IMR-90 (cell line): ENCODE measurements around the gene ZNF598. TPM values are rescaled to one million over a fixed set of nuclear protein-coding genes. Genes with fewer than 3 reads are reported as not detected.

Experiments used
- ATAC-seq: fragments of 200-7000 bp; cut with Tn5 transposase; 2 replicates; pipeline ENCODE4 v1.9.1; 2020; ENCODE audit warnings: low read depth, mild to moderate bottlenecking, moderate library complexity
- BruUV-seq: library from RNA; stranded (reverse); fragments of 400-500 nt; replicated peaks from 2 replicates; lab custom pipeline; 2021; lab: Mats Ljungman, UMichigan
- CTCF ChIA-PET: fragments of 300-600 bp; formaldehyde crosslinking; extraction: SDS; loops from one replicate; lab custom pipeline; 2021; ENCODE audit warnings: antibody characterized with exemption; lab: Yijun Ruan, JAX
- POLR2A ChIA-PET: fragments of 300-600 bp; sonication (Branson Sonifier 250); formaldehyde crosslinking; loops from one replicate; lab custom pipeline; 2022; ENCODE audit warnings: antibody characterized with exemption; ENCODE audit not compliant: unreplicated experiment; lab: Charles Lee
- DNase-seq: peaks from one replicate; pipeline ENCODE4 v3.0.0; 2013
- H2AFZ ChIP-seq: replicated peaks from 2 replicates; pipeline ENCODE3; 2013; ENCODE audit warnings: low read length, mild to moderate bottlenecking; ENCODE audit not compliant: poor library complexity
- H2AK5ac ChIP-seq: 2 replicates; pipeline ENCODE4 v1.6.1; 2013; ENCODE audit warnings: low read depth, low read length, inconsistent platforms
- H2AK9ac ChIP-seq: replicated peaks from 2 replicates; pipeline ENCODE3; 2013; ENCODE audit warnings: mild to moderate bottlenecking, low read depth, low read length, moderate library complexity; ENCODE audit not compliant: poor library complexity
- H2BK120ac ChIP-seq: 2 replicates; pipeline ENCODE4 v1.6.1; 2013; ENCODE audit warnings: low read depth, low read length, inconsistent platforms
- H2BK15ac ChIP-seq: 3 replicates; pipeline ENCODE4 v1.6.1; 2013; ENCODE audit warnings: low read depth, low read length, inconsistent platforms
- H2BK20ac ChIP-seq: 2 replicates; pipeline ENCODE4 v1.6.1; 2013; ENCODE audit warnings: low read depth, mild to moderate bottlenecking, inconsistent platforms, low read length, moderate library complexity
- H2BK5ac ChIP-seq: 2 replicates; pipeline ENCODE4 v1.6.1; 2013; ENCODE audit warnings: mild to moderate bottlenecking, low read depth, low read length, inconsistent platforms; ENCODE audit not compliant: poor library complexity, severe bottlenecking
- H3K14ac ChIP-seq: replicated peaks from 2 replicates; pipeline ENCODE4 v1.6.1; 2013; ENCODE audit warnings: low read depth, low read length, inconsistent platforms
- H3K18ac ChIP-seq: 2 replicates; pipeline ENCODE4 v1.6.1; 2013; ENCODE audit warnings: low read depth, low read length, control low read depth
- H3K23ac ChIP-seq: 2 replicates; pipeline ENCODE4 v1.6.1; 2013; ENCODE audit warnings: low read depth, low read length, inconsistent platforms
- H3K27ac ChIP-seq: 2 replicates; pipeline ENCODE4 v1.5.1; 2013; ENCODE audit warnings: mild to moderate bottlenecking, control low read depth, low read length; ENCODE audit not compliant: insufficient read depth
- H3K27me3 ChIP-seq: 2 replicates; pipeline ENCODE4 v1.6.1; 2013; ENCODE audit warnings: low read length; ENCODE audit not compliant: control insufficient read depth, insufficient read depth
- H3K36me3 ChIP-seq: 2 replicates; pipeline ENCODE4 v1.6.1; 2013; ENCODE audit warnings: low read length, mixed read lengths; ENCODE audit not compliant: control insufficient read depth, insufficient read depth
- H3K4ac ChIP-seq: 2 replicates; pipeline ENCODE4 v1.6.1; 2013; ENCODE audit warnings: low read depth, low read length, inconsistent platforms
- H3K4me1 ChIP-seq: 2 replicates; pipeline ENCODE4 v1.6.1; 2013; ENCODE audit warnings: low read length, mixed read lengths; ENCODE audit not compliant: control insufficient read depth, insufficient read depth
- H3K4me2 ChIP-seq: 2 replicates; pipeline ENCODE4 v1.6.1; 2013; ENCODE audit warnings: low read depth, mild to moderate bottlenecking, control low read depth, low read length, moderate library complexity
- H3K4me3 ChIP-seq: 2 replicates; pipeline ENCODE4 v1.5.1; 2013; ENCODE audit warnings: low read depth, mild to moderate bottlenecking, control low read depth, low read length, moderate library complexity; ENCODE audit not compliant: insufficient read depth
- H3K56ac ChIP-seq: 2 replicates; pipeline ENCODE4 v1.6.1; 2013; ENCODE audit warnings: low read length, inconsistent platforms; ENCODE audit not compliant: insufficient read depth; ENCODE audit errors: extremely low read depth
- H3K79me1 ChIP-seq, 2 experiments: 2 replicates each; pipeline ENCODE4 v1.6.1; 2013; ENCODE audit warnings: low read length in 2 of 2, inconsistent platforms in 1 of 2, low read depth in 1 of 2
- H3K9ac ChIP-seq: 2 replicates; pipeline ENCODE4 v1.6.1; 2013; ENCODE audit warnings: low read depth, low read length, control low read depth
- H3K9me1 ChIP-seq: 2 replicates; pipeline ENCODE4 v1.6.1; 2013; ENCODE audit warnings: low read length, inconsistent platforms; ENCODE audit not compliant: insufficient read depth
- H3K9me3 ChIP-seq: 2 replicates; pipeline ENCODE4 v1.6.1; 2013; ENCODE audit warnings: low read length; ENCODE audit not compliant: control insufficient read depth, insufficient read depth
- H4K20me1 ChIP-seq: 2 replicates; pipeline ENCODE4 v1.6.1; 2013; ENCODE audit warnings: low read length, inconsistent platforms; ENCODE audit not compliant: insufficient read depth
- H4K5ac ChIP-seq: 2 replicates; pipeline ENCODE4 v1.6.1; 2013; ENCODE audit warnings: mild to moderate bottlenecking, low read depth, low read length, control low read depth
- H4K8ac ChIP-seq, 2 experiments: 2 replicates each; pipeline ENCODE4 v1.6.1; 2013; ENCODE audit warnings: low read depth in 2 of 2, low read length in 2 of 2, control low read depth in 1 of 2, inconsistent platforms in 1 of 2
- H4K91ac ChIP-seq: 2 replicates; pipeline ENCODE4 v1.6.1; 2013; ENCODE audit warnings: low read depth, low read length, inconsistent platforms; ENCODE audit not compliant: insufficient read depth
- BHLHE40 ChIP-seq: fragments of 150-350 bp; IDR thresholded peaks from 2 replicates; pipeline ENCODE4 v1.6.1; 2016; ENCODE audit warnings: mild to moderate bottlenecking, low read depth, low read length
- CEBPB ChIP-seq: IDR thresholded peaks from 2 replicates; pipeline ENCODE4 v1.6.1; 2012; ENCODE audit warnings: low read depth, low read length, improper control_type of control experiment
- CHD1 ChIP-seq: IDR thresholded peaks from 2 replicates; pipeline ENCODE4 v1.6.1; 2012; ENCODE audit warnings: low read depth, low read length, improper control_type of control experiment
- FOS ChIP-seq: fragments of 150-350 bp; IDR thresholded peaks from 2 replicates; pipeline ENCODE4 v1.6.1; 2016; ENCODE audit warnings: low read depth, low read length
- MAFK ChIP-seq: IDR thresholded peaks from 2 replicates; pipeline ENCODE4 v1.6.1; 2012; ENCODE audit warnings: low read depth, low read length, improper control_type of control experiment
- MAZ ChIP-seq: IDR thresholded peaks from 2 replicates; pipeline ENCODE4 v1.6.1; 2012; ENCODE audit warnings: low read depth, mild to moderate bottlenecking, low read length, improper control_type of control experiment, moderate library complexity, borderline replicate concordance
- RCOR1 ChIP-seq: IDR thresholded peaks from 2 replicates; pipeline ENCODE4 v1.6.1; 2012; ENCODE audit warnings: mild to moderate bottlenecking, low read length, improper control_type of control experiment; ENCODE audit not compliant: insufficient replicate concordance
- USF2 ChIP-seq: fragments of 150-350 bp; IDR thresholded peaks from 2 replicates; pipeline ENCODE4 v1.6.1; 2017; ENCODE audit warnings: mild to moderate bottlenecking, antibody characterized with exemption, low read length, low read depth
- WGBS, 2 experiments: methylation state at CpG; one replicate each; pipeline versions ENCODE4 v1.1.5 to v1.1.7; 2013; ENCODE audit warnings: missing lambda C conversion rate in 2 of 2; ENCODE audit not compliant: insufficient read length in 1 of 2; ENCODE audit errors: extremely low coverage in 2 of 2; 5-methylcytosine and 5-hydroxymethylcytosine counted together
- dilution Hi-C: fragments of 300-500 bp; cut with HindIII; formaldehyde crosslinking; loops from one replicate; pipeline ENCODE4 v1.14.3; 2018; ENCODE audit warnings: low sequenced_read_pairs; ENCODE audit not compliant: unreplicated experiment
- in situ Hi-C: fragments of 300-500 bp; cut with MboI; formaldehyde crosslinking; loops from 3 replicates; pipeline ENCODE4 v1.14.3; 2019; ENCODE audit warnings: low sequenced_read_pairs, inconsistent platforms, mixed read lengths
- intact Hi-C: fragments of 100-400 bp; cut with micrococcal nuclease; formaldehyde crosslinking; loops from 2 replicates; pipeline ENCODE4 v1.10.0; 2022
- polyA plus RNA-seq, 3 experiments: library from polyadenylated mRNA; depleted of rRNA; stranded (reverse); fragments of >200 nt; gene quantifications; 2 replicates each; pipeline ENCODE4 v1.2.3, GENCODE V29; 2012; ENCODE audit warnings: low replicate concordance in 1 of 3
- total RNA-seq: library from RNA; depleted of rRNA; stranded (reverse); fragments of >200 nt; gene quantifications from 2 replicates; pipeline ENCODE4 v1.2.3, GENCODE V29; 2012

The ZNF598 gene
- total and polyA plus RNA-seq, 2 of the 4 experiments (the other 2 are of a cell fraction): 3.4 to 36.4 TPM

- no peak overlapping the region; the same call in 1 of the 2 replicates for H3K23ac ChIP-seq
- H2AFZ ChIP-seq: peak overlapping the region; percentile 96
- no peak overlapping the region for H2BK20ac ChIP-seq
- H3K4ac ChIP-seq: peak overlapping the region; percentile 47
- peak overlapping the region; percentile 57; the same call in 1 of the 2 replicates for H3K14ac ChIP-seq
- peak overlapping the region; percentile 47 for H3K4me3 ChIP-seq
- dilution Hi-C loops (no loop called here), in situ Hi-C loops (no loop called here), intact Hi-C loops (no loop called here)
- ChIA-PET POLR2A (interaction anchor here (0.6 kb wide), 2 partner anchors 85 to 149 kb away, joined by 3 to 11 read pairs; no protein-coding TSS in a partner anchor), CTCF (interaction anchor here (1.1 kb wide), 1 partner anchor 12 kb away, joined by 3 read pairs; no protein-coding TSS in a partner anchor)
- H3K18ac ChIP-seq: no peak overlapping the region
- H3K27me3 ChIP-seq: peaks cover 17% of the 10 kb centered on the region
- H2BK5ac ChIP-seq: no peak overlapping the region
- no peak overlapping the region for H2BK15ac ChIP-seq
- H4K5ac ChIP-seq: peak overlapping the region; percentile 62
- H3K9me1 ChIP-seq: peaks cover 22% of the 10 kb centered on the region
- no TSS peak for BruUV-seq
- H3K4me2 ChIP-seq: peak overlapping the region; percentile 70
- no peak overlapping the region for H4K91ac ChIP-seq
- WGBS, 2 experiments: 41% methylated on average over 5 of the region's 22 CpGs; no CpG with 5 or more reads in 1 of the 2 experiments
- no peak for DNase-seq
- H3K36me3 ChIP-seq: peaks cover 6% of the 10 kb centered on the region; the same call in 1 of the 2 replicates
- peak overlapping the region in 1 of 2 experiments; percentile 94; a peak in 2 of 4 replicates for H4K8ac ChIP-seq
- H2AK9ac ChIP-seq: peak overlapping the region; percentile 88
- TF ChIP-seq RCOR1 (no peak), CHD1 (no peak), USF2 (no peak), MAZ (0 out of 2 replicates have a peak, but pooled peaks have one; percentile 3), BHLHE40 (no peak), MAFK (no peak), CEBPB (no peak), FOS (no peak)
- 0 out of 2 replicates have a peak overlapping the region, but pooled peaks have one; percentile 19 for H2AK5ac ChIP-seq
- peak overlapping the region; percentile 40; the same call in 1 of the 2 replicates for H2BK120ac ChIP-seq
- H3K27ac ChIP-seq: no peak overlapping the region
- peaks cover 2% of the 10 kb centered on the region; the same call in 1 of the 2 replicates for H3K9me3 ChIP-seq
- H3K56ac ChIP-seq: no peak overlapping the region
- no peak overlapping the region for H3K9ac ChIP-seq
- H4K20me1 ChIP-seq: no peaks in the 10 kb centered on the region
- ATAC-seq: no peak
- peaks cover 17% of the 10 kb centered on the region for H3K4me1 ChIP-seq
- H3K79me1 ChIP-seq: peaks cover under 1 to 21% of the 10 kb centered on the region in 2 experiments; a peak in 3 of 4 replicates
Observed at GRCh38 chr16:1991588-1991947, 18.1 kb downstream of the ZNF598 start.
